Measurements from ENCODE around the gene DLG2.

The DLG2 gene

GRCh38 chr11:85137597-85137996 lies 489.5 kb downstream of the DLG2 start:
- H3K4me3 ChIP-seq (ENCODE audit: low read depth in 1 of 2, low read length in 1 of 2) = no peak overlapping the region
- H3K27ac ChIP-seq = no peak overlapping the region
- no peaks in the 10 kb centered on the region for H3K36me3 ChIP-seq
- no peaks in the 10 kb centered on the region for H3K9me3 ChIP-seq
- H3K27me3 ChIP-seq = no peaks in the 10 kb centered on the region
- TF ChIP-seq CTCF (IDR thresholded peaks at IDR 0.05) = no peak
- H3K4me1 ChIP-seq (ENCODE audit: control insufficient read depth in 1 of 2, insufficient read depth in 1 of 2, low read depth in 1 of 2, low read length in 1 of 2) = no peaks in the 10 kb centered on the region

- Histone ChIP-seq H3K9me3 (no peaks in the 10 kb centered on the region), H3K36me3 (no peaks in the 10 kb centered on the region), H3K4me1 (ENCODE audit: control insufficient read depth in 1 of 2, insufficient read depth in 1 of 2, low read depth in 1 of 2, low read length in 1 of 2) (no peaks in the 10 kb centered on the region), H3K27ac (no peak overlapping the region), H3K27me3 (no peaks in the 10 kb centered on the region), H3K4me3 (ENCODE audit: low read depth in 1 of 2, low read length in 1 of 2) (no peak overlapping the region)
- TF ChIP-seq CTCF (IDR thresholded peaks at IDR 0.05) = no peak
These were observed 493.5 kb downstream of the DLG2 start for GRCh38 chr11:85133636-85134035.

GRCh38 chr11:85132851-85133585 lies 494.1 kb downstream of the DLG2 start:
- H3K27ac ChIP-seq = no peak overlapping the region
- no peaks in the 10 kb centered on the region for H3K4me1 ChIP-seq (ENCODE audit: control insufficient read depth in 1 of 2, insufficient read depth in 1 of 2, low read depth in 1 of 2, low read length in 1 of 2)
- H3K36me3 ChIP-seq = no peaks in the 10 kb centered on the region
- H3K9me3 ChIP-seq = no peaks in the 10 kb centered on the region
- H3K27me3 ChIP-seq = no peaks in the 10 kb centered on the region
- TF ChIP-seq CTCF (IDR thresholded peaks at IDR 0.05) = no peak
- H3K4me3 ChIP-seq (ENCODE audit: low read depth in 1 of 2, low read length in 1 of 2) = no peak overlapping the region

- H3K4me1 ChIP-seq (ENCODE audit: control insufficient read depth in 1 of 2, insufficient read depth in 1 of 2, low read depth in 1 of 2, low read length in 1 of 2) = no peaks in the 10 kb centered on the region
- no peaks in the 10 kb centered on the region for H3K9me3 ChIP-seq
- no peak overlapping the region for H3K27ac ChIP-seq
- H3K4me3 ChIP-seq (ENCODE audit: low read depth in 1 of 2, low read length in 1 of 2) = no peak overlapping the region
- no peak for TF ChIP-seq CTCF (IDR thresholded peaks at IDR 0.05)
- no peaks in the 10 kb centered on the region for H3K36me3 ChIP-seq
- H3K27me3 ChIP-seq = no peaks in the 10 kb centered on the region
These were observed 499.8 kb downstream of the DLG2 start for GRCh38 chr11:85127349-85127748.

- Histone ChIP-seq H3K27ac (no peak overlapping the region), H3K36me3 (no peaks in the 10 kb centered on the region), H3K9me3 (no peaks in the 10 kb centered on the region), H3K27me3 (no peaks in the 10 kb centered on the region), H3K4me1 (ENCODE audit: control insufficient read depth in 1 of 2, insufficient read depth in 1 of 2, low read depth in 1 of 2, low read length in 1 of 2) (no peaks in the 10 kb centered on the region), H3K4me3 (ENCODE audit: low read depth in 1 of 2, low read length in 1 of 2) (no peak overlapping the region)
- TF ChIP-seq CTCF (IDR thresholded peaks at IDR 0.05) = no peak
These were observed 503.4 kb downstream of the DLG2 start for GRCh38 chr11:85123752-85124231.

Measured in neutrophil (primary cell).